ENCODE data around the gene SETD1A.

SETD1A gene

GRCh38 chr16:31001507-31002249 is 44.1 kb downstream of the SETD1A start:
- H3K4me1 ChIP-seq (ENCODE audit: control insufficient read depth, insufficient read depth, low read length, unreplicated experiment), result peaks cover 18% of the 10 kb centered on the region
- H3K27ac ChIP-seq (ENCODE audit: low read depth, low read length), result no peak overlapping the region
- no peaks in the 10 kb centered on the region for H3K27me3 ChIP-seq (ENCODE audit: insufficient read depth, low read length)
- no peaks in the 10 kb centered on the region for H3K36me3 ChIP-seq (ENCODE audit: insufficient read depth, low read length)
- H3K79me2 ChIP-seq (ENCODE audit: control insufficient read depth, insufficient read depth, low read length, unreplicated experiment), result no peaks in the 10 kb centered on the region
- H2AFZ ChIP-seq (ENCODE audit: low read length, unreplicated experiment), result no peak overlapping the region
- H3K4me3 ChIP-seq (ENCODE audit: low read depth, low read length), result no peak overlapping the region

GRCh38 chr16:31002250-31002700 is 44.7 kb downstream of the SETD1A start:
- Histone ChIP-seq H3K4me3 (ENCODE audit: low read depth, low read length) (no peak overlapping the region), H3K27ac (ENCODE audit: low read depth, low read length) (no peak overlapping the region), H3K36me3 (ENCODE audit: insufficient read depth, low read length) (no peaks in the 10 kb centered on the region), H3K27me3 (ENCODE audit: insufficient read depth, low read length) (no peaks in the 10 kb centered on the region), H2AFZ (ENCODE audit: low read length, unreplicated experiment) (no peak overlapping the region), H3K4me1 (ENCODE audit: control insufficient read depth, insufficient read depth, low read length, unreplicated experiment) (peaks cover 18% of the 10 kb centered on the region), H3K79me2 (ENCODE audit: control insufficient read depth, insufficient read depth, low read length, unreplicated experiment) (no peaks in the 10 kb centered on the region)

GRCh38 chr16:31002862-31003341 is 45.3 kb downstream of the SETD1A start:
- H3K27ac ChIP-seq (ENCODE audit: low read depth, low read length), result no peak overlapping the region
- H3K27me3 ChIP-seq (ENCODE audit: insufficient read depth, low read length), result no peaks in the 10 kb centered on the region
- no peak overlapping the region for H3K4me3 ChIP-seq (ENCODE audit: low read depth, low read length)
- no peak overlapping the region for H2AFZ ChIP-seq (ENCODE audit: low read length, unreplicated experiment)
- no peaks in the 10 kb centered on the region for H3K36me3 ChIP-seq (ENCODE audit: insufficient read depth, low read length)
- peaks cover 12% of the 10 kb centered on the region for H3K4me1 ChIP-seq (ENCODE audit: control insufficient read depth, insufficient read depth, low read length, unreplicated experiment)
- H3K79me2 ChIP-seq (ENCODE audit: control insufficient read depth, insufficient read depth, low read length, unreplicated experiment), result peaks cover 3% of the 10 kb centered on the region

- H3K4me3 ChIP-seq (ENCODE audit: low read depth, low read length), result no peak overlapping the region
Observed at GRCh38 chr16:31003744-31004143, 46.2 kb downstream of the SETD1A start.

GRCh38 chr16:31004658-31005057 is 47.1 kb downstream of the SETD1A start:
- no peaks in the 10 kb centered on the region for H3K36me3 ChIP-seq (ENCODE audit: insufficient read depth, low read length)
- no peak overlapping the region for H2AFZ ChIP-seq (ENCODE audit: low read length, unreplicated experiment)
- H3K4me1 ChIP-seq (ENCODE audit: control insufficient read depth, insufficient read depth, low read length, unreplicated experiment), result peaks cover 5% of the 10 kb centered on the region
- H3K27ac ChIP-seq (ENCODE audit: low read depth, low read length), result no peak overlapping the region
- H3K79me2 ChIP-seq (ENCODE audit: control insufficient read depth, insufficient read depth, low read length, unreplicated experiment), result peaks cover 4% of the 10 kb centered on the region
- no peak overlapping the region for H3K4me3 ChIP-seq (ENCODE audit: low read depth, low read length)
- H3K27me3 ChIP-seq (ENCODE audit: insufficient read depth, low read length), result no peaks in the 10 kb centered on the region

More at GRCh38 chr16:31003744-31004143, 46.2 kb downstream of the SETD1A start:
- Histone ChIP-seq H3K4me1 (ENCODE audit: control insufficient read depth, insufficient read depth, low read length, unreplicated experiment) (peaks cover 8% of the 10 kb centered on the region), H3K79me2 (ENCODE audit: control insufficient read depth, insufficient read depth, low read length, unreplicated experiment) (peaks cover 3% of the 10 kb centered on the region), H3K36me3 (ENCODE audit: insufficient read depth, low read length) (no peaks in the 10 kb centered on the region), H3K27me3 (ENCODE audit: insufficient read depth, low read length) (no peaks in the 10 kb centered on the region), H2AFZ (ENCODE audit: low read length, unreplicated experiment) (no peak overlapping the region), H3K27ac (ENCODE audit: low read depth, low read length) (no peak overlapping the region)

GRCh38 chr16:31005350-31006085 is 48.0 kb downstream of the SETD1A start:
- Histone ChIP-seq H3K27me3 (ENCODE audit: insufficient read depth, low read length) (no peaks in the 10 kb centered on the region), H3K4me3 (ENCODE audit: low read depth, low read length) (no peak overlapping the region), H3K27ac (ENCODE audit: low read depth, low read length) (no peak overlapping the region), H3K4me1 (ENCODE audit: control insufficient read depth, insufficient read depth, low read length, unreplicated experiment) (peaks cover 5% of the 10 kb centered on the region), H3K79me2 (ENCODE audit: control insufficient read depth, insufficient read depth, low read length, unreplicated experiment) (peaks cover 5% of the 10 kb centered on the region), H2AFZ (ENCODE audit: low read length, unreplicated experiment) (no peak overlapping the region), H3K36me3 (ENCODE audit: insufficient read depth, low read length) (no peaks in the 10 kb centered on the region)

GRCh38 chr16:31006086-31006385 is 48.5 kb downstream of the SETD1A start:
- Histone ChIP-seq H2AFZ (ENCODE audit: low read length, unreplicated experiment) (no peak overlapping the region), H3K36me3 (ENCODE audit: insufficient read depth, low read length) (no peaks in the 10 kb centered on the region), H3K27me3 (ENCODE audit: insufficient read depth, low read length) (no peaks in the 10 kb centered on the region), H3K27ac (ENCODE audit: low read depth, low read length) (no peak overlapping the region), H3K4me1 (ENCODE audit: control insufficient read depth, insufficient read depth, low read length, unreplicated experiment) (peaks cover 5% of the 10 kb centered on the region), H3K79me2 (ENCODE audit: control insufficient read depth, insufficient read depth, low read length, unreplicated experiment) (peaks cover 5% of the 10 kb centered on the region), H3K4me3 (ENCODE audit: low read depth, low read length) (no peak overlapping the region)

GRCh38 chr16:31006589-31006988 is 49.0 kb downstream of the SETD1A start:
- Histone ChIP-seq H3K4me3 (ENCODE audit: low read depth, low read length) (no peak overlapping the region), H3K4me1 (ENCODE audit: control insufficient read depth, insufficient read depth, low read length, unreplicated experiment) (peaks cover 5% of the 10 kb centered on the region), H3K36me3 (ENCODE audit: insufficient read depth, low read length) (no peaks in the 10 kb centered on the region), H3K27ac (ENCODE audit: low read depth, low read length) (no peak overlapping the region), H3K27me3 (ENCODE audit: insufficient read depth, low read length) (no peaks in the 10 kb centered on the region), H3K79me2 (ENCODE audit: control insufficient read depth, insufficient read depth, low read length, unreplicated experiment) (peaks cover 5% of the 10 kb centered on the region), H2AFZ (ENCODE audit: low read length, unreplicated experiment) (no peak overlapping the region)

- Histone ChIP-seq H3K27ac (ENCODE audit: low read depth, low read length) (no peak overlapping the region), H3K4me3 (ENCODE audit: low read depth, low read length) (no peak overlapping the region), H3K27me3 (ENCODE audit: insufficient read depth, low read length) (peaks cover 5% of the 10 kb centered on the region; the same call in 1 of the 2 replicates), H3K79me2 (ENCODE audit: control insufficient read depth, insufficient read depth, low read length, unreplicated experiment) (peaks cover 5% of the 10 kb centered on the region), H2AFZ (ENCODE audit: low read length, unreplicated experiment) (no peak overlapping the region), H3K4me1 (ENCODE audit: control insufficient read depth, insufficient read depth, low read length, unreplicated experiment) (peaks cover 5% of the 10 kb centered on the region), H3K36me3 (ENCODE audit: insufficient read depth, low read length) (no peaks in the 10 kb centered on the region)
Observed at GRCh38 chr16:31007684-31008083, 50.1 kb downstream of the SETD1A start.

GRCh38 chr16:31008149-31008548 is 50.6 kb downstream of the SETD1A start:
- Histone ChIP-seq H3K4me3 (ENCODE audit: low read depth, low read length) (no peak overlapping the region), H3K4me1 (ENCODE audit: control insufficient read depth, insufficient read depth, low read length, unreplicated experiment) (peaks cover 5% of the 10 kb centered on the region), H3K36me3 (ENCODE audit: insufficient read depth, low read length) (no peaks in the 10 kb centered on the region), H2AFZ (ENCODE audit: low read length, unreplicated experiment) (no peak overlapping the region), H3K79me2 (ENCODE audit: control insufficient read depth, insufficient read depth, low read length, unreplicated experiment) (peaks cover 5% of the 10 kb centered on the region), H3K27ac (ENCODE audit: low read depth, low read length) (no peak overlapping the region), H3K27me3 (ENCODE audit: insufficient read depth, low read length) (peaks cover 5% of the 10 kb centered on the region; the same call in 1 of the 2 replicates)

- peaks cover 5% of the 10 kb centered on the region; the same call in 1 of the 2 replicates for H3K27me3 ChIP-seq (ENCODE audit: insufficient read depth, low read length)
- no peak overlapping the region for H3K4me3 ChIP-seq (ENCODE audit: low read depth, low read length)
- peaks cover 5% of the 10 kb centered on the region for H3K4me1 ChIP-seq (ENCODE audit: control insufficient read depth, insufficient read depth, low read length, unreplicated experiment)
- H3K36me3 ChIP-seq (ENCODE audit: insufficient read depth, low read length), result no peaks in the 10 kb centered on the region
- H3K27ac ChIP-seq (ENCODE audit: low read depth, low read length), result no peak overlapping the region
- no peak overlapping the region for H2AFZ ChIP-seq (ENCODE audit: low read length, unreplicated experiment)
- H3K79me2 ChIP-seq (ENCODE audit: control insufficient read depth, insufficient read depth, low read length, unreplicated experiment), result peaks cover 5% of the 10 kb centered on the region
Observed at GRCh38 chr16:31008551-31008950, 51.0 kb downstream of the SETD1A start.
